Measurements from ENCODE around the gene TRAK2.
A peak's percentile ranks its signal among the peaks of the same experiment; 100 is the strongest.

TRAK2 gene

DNA sequence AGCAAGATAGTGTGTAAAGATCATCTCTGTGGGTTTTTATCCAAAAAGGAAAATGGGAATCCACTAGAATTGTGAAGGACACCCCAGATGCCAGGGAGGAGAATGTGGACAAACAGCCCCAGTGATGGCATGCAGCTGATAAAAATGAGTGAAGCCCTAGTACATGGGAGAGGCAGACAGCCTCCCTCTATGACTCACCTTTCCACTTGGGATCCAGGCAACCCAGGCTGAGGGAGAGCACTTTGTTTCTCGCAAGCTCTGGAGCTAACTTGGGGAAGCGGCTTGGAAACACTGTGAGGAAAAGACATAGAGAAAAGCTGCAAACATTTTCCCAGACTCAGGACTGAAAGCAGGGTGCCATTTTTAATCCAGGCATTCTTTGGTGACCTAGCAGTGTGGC, 88.9 kb downstream of the TRAK2 start:
- TF ChIP-seq, protein P1, sequence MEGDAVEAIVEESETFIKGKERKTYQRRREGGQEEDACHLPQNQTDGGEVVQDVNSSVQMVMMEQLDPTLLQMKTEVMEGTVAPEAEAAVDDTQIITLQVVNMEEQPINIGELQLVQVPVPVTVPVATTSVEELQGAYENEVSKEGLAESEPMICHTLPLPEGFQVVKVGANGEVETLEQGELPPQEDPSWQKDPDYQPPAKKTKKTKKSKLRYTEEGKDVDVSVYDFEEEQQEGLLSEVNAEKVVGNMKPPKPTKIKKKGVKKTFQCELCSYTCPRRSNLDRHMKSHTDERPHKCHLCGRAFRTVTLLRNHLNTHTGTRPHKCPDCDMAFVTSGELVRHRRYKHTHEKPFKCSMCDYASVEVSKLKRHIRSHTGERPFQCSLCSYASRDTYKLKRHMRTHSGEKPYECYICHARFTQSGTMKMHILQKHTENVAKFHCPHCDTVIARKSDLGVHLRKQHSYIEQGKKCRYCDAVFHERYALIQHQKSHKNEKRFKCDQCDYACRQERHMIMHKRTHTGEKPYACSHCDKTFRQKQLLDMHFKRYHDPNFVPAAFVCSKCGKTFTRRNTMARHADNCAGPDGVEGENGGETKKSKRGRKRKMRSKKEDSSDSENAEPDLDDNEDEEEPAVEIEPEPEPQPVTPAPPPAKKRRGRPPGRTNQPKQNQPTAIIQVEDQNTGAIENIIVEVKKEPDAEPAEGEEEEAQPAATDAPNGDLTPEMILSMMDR (IDR thresholded peaks at IDR 0.05; ENCODE audit: low read length, missing control alignments) = no peak
- H3K4me3 ChIP-seq (replicated peaks; ENCODE audit: low read depth, low read length) = no peak overlapping the region
- peak; percentile 24 for DNase-seq (ENCODE audit: low read depth)

DNA sequence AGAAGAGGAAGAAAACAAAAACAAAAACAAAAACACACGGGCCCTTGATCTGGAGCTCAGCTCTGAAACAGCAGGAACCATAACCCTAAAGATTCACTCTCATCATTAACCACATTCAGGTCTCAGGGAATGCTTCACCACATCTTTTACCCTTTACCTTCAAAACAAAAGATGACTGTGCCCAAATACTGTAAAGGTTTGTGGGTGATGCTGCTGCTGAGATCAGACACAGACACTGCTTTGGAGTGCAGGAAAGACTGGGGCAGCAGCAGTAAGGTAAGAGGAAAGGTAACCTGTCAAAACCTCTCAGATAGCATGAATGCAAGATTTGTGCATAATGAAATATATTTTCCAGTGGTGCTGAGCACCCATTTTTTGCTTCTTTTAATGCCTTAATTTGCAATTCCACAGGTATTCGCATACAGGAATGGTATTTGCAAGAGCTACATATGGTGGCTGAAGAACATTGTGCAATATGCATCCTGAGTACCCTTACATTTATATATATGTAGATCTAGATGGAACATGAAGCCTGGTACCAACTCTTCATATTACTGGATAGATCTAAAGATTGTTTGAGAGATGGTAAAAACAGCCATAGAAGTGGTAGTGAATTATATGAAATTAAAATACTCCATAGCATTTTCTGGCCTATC, 90.1 kb downstream of the TRAK2 start:
- no peak overlapping the region for H3K4me3 ChIP-seq (replicated peaks; ENCODE audit: low read depth, low read length)
- no peak for DNase-seq (ENCODE audit: low read depth)
- TF ChIP-seq, protein P1 (IDR thresholded peaks at IDR 0.05; ENCODE audit: low read length, missing control alignments) = no peak

DNA sequence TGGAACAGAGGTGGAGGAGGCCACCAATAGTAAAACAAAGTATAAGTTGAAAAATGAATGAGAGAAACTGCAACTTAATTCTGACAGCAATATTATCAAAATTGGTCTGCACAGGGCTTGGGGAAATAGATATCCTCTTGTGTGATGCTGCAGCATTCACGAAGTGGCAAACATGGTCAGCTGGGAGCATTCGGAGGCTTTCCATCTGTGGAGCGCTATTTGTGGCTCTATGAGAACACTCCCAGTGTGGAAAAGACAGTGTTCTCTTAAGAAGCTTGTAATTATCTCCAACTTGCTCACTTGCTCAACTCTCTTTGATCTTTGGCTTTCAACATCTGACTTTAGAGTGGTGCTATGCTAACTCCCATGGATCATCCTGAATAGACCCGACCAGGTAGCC, 91.0 kb downstream of the TRAK2 start:
- H3K4me3 ChIP-seq (replicated peaks; ENCODE audit: low read depth, low read length) = no peak overlapping the region
- TF ChIP-seq, protein P1 (IDR thresholded peaks at IDR 0.05; ENCODE audit: low read length, missing control alignments) = no peak
- no peak for DNase-seq (ENCODE audit: low read depth)

DNA sequence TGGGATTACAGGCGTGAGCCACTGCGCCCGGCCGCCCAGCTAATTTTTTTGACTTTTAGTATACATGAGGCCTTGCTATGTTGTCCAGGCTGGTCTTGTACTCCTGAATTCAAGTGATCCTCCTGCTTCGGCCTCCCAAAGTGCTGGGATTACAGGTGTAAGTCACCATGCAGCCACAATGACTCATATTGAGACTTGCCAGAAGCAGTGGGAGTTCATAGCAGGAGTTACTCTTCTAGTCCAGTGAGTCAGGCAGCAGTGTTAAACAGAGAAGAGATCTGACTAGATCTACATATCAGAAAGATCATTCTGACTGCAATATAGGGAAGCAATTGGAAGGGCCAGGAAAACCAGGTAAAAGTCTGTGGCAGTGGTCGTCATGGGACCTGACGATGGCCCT, 92.6 kb downstream of the TRAK2 start:
- peak; percentile 59 for DNase-seq (ENCODE audit: low read depth)

DNA sequence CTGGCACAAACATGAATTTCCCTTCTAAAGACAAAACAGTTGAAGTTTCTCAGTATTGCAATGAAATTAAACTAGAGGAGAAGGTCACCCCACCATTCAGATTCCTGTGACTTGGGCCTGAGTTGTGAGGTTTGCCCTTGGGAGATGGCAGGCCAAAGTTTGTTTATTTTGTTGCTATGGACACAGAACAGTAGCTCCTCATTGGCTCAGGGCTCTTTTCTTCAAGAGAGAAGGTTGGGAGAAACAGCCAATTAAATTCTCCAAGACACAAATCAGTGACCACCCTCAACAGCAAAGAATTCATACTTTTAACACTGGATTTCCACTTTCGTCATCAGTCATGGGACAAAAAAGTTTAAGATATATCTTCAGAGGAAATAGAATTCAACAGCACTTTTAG, 94.0 kb downstream of the TRAK2 start, which contains the start of gene FLACC1:
Gene FLACC1 (minus strand): TSS at position 125 of the 400 bp plus-strand sequence. CDS start 5,941 bp downstream, outside the sequence.
- peak; percentile 82 for DNase-seq (ENCODE audit: low read depth)
- TF ChIP-seq, protein P1 (IDR thresholded peaks at IDR 0.05; ENCODE audit: low read length, missing control alignments) = no peak
- no peak within 1 kb of the TSS for H3K4me3 ChIP-seq (replicated peaks; ENCODE audit: low read depth, low read length)

More for the DNA sequence above, 92.6 kb downstream of the TRAK2 start:
- TF ChIP-seq, protein P1 (IDR thresholded peaks at IDR 0.05; ENCODE audit: low read length, missing control alignments) = no peak
- no peak overlapping the region for H3K4me3 ChIP-seq (replicated peaks; ENCODE audit: low read depth, low read length)

DNA sequence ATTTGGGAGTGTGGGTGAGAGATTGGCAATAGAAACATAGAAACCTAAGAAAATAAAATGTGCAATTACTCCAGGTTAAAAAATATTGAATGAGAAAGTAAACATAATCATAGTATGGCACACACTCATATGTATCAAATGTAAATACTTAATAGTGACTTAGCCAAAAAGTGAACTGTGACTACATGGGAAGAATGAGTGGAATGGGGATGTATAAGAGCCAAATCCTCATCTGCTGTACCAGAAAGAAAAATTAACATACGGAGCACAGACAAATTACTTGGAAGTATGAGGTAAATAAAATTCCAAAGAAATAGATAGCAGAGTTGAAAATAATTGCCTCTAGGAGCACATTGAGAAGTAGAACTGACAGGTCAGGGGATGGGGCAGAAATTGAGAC, 98.1 kb downstream of the TRAK2 start:
- TF ChIP-seq, protein P1 (IDR thresholded peaks at IDR 0.05; ENCODE audit: low read length, missing control alignments) = no peak
- no peak overlapping the region for H3K4me3 ChIP-seq (replicated peaks; ENCODE audit: low read depth, low read length)
- DNase-seq (ENCODE audit: low read depth) = no peak

DNA sequence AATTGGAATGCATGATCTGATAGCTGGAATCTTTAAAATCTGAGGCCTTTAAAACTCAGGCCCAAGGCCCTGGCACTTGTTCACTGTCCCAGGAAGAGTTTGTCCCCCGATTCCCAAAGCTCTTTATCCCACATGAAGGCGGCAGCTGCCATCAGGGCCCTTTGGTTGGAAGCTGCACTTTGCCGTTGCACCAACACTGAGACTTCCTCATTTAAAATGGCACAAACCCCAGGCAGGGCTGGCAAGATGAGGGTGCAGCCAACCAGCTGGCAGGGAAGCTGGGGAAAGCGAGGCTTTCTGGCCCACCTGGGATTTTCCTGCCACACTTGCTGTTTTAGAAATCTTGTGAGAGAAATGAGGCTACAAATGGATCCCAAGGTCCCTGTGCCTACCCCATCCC, 100.4 kb downstream of the TRAK2 start:
- H3K4me3 ChIP-seq (replicated peaks; ENCODE audit: low read depth, low read length) = no peak overlapping the region
- TF ChIP-seq, protein P1 (IDR thresholded peaks at IDR 0.05; ENCODE audit: low read length, missing control alignments) = no peak
- DNase-seq (ENCODE audit: low read depth) = no peak
